H9 (cell line): ENCODE results near the gene EAF1. TPM values are rescaled to one million over a fixed set of nuclear protein-coding genes. Genes with fewer than 3 reads are reported as not detected.

ENCODE experiments used
- DNase-seq: peaks from one replicate; pipeline ENCODE4 v3.0.0-alpha.2; 2017
- H2AFZ ChIP-seq: one replicate; pipeline ENCODE4 v1.6.1; 2013; ENCODE audit warnings: mild to moderate bottlenecking, low read length, control low read depth, moderate library complexity
- H2AK5ac ChIP-seq: 2 replicates; pipeline ENCODE4 v1.6.1; 2013; ENCODE audit warnings: low read length, control low read depth, mixed read lengths; ENCODE audit not compliant: insufficient read length
- H2BK120ac ChIP-seq: one replicate; pipeline ENCODE4 v1.6.1; 2013; ENCODE audit warnings: low read depth, mild to moderate bottlenecking, low read length, control low read depth, inconsistent platforms; ENCODE audit not compliant: poor library complexity, severe bottlenecking
- H2BK12ac ChIP-seq: 2 replicates; pipeline ENCODE4 v1.6.1; 2013; ENCODE audit warnings: low read length, control low read depth, mixed read lengths, low read depth; ENCODE audit not compliant: insufficient read length
- H2BK15ac ChIP-seq: 2 replicates; pipeline ENCODE4 v1.6.1; 2013; ENCODE audit warnings: low read depth, low read length, control low read depth
- H2BK20ac ChIP-seq: one replicate; pipeline ENCODE4 v1.6.1; 2013; ENCODE audit warnings: low read depth, mild to moderate bottlenecking, low read length, control low read depth, inconsistent platforms; ENCODE audit not compliant: poor library complexity, severe bottlenecking
- H2BK5ac ChIP-seq: 2 replicates; pipeline ENCODE4 v1.6.1; 2013; ENCODE audit warnings: low read length, control low read depth, mixed read lengths; ENCODE audit not compliant: insufficient read length
- H3K14ac ChIP-seq: 2 replicates; pipeline ENCODE4 v1.6.1; 2013; ENCODE audit warnings: low read length, control low read depth; ENCODE audit not compliant: insufficient read depth
- H3K18ac ChIP-seq: 2 replicates; pipeline ENCODE4 v1.6.1; 2013; ENCODE audit warnings: low read depth, mild to moderate bottlenecking, mixed read lengths, low read length, control low read depth; ENCODE audit not compliant: insufficient read length
- H3K23ac ChIP-seq: 2 replicates; pipeline ENCODE4 v1.6.1; 2013; ENCODE audit warnings: low read length, control low read depth, mixed read lengths, low read depth; ENCODE audit not compliant: insufficient read length
- H3K23me2 ChIP-seq: 2 replicates; pipeline ENCODE4 v1.6.1; 2013; ENCODE audit warnings: low read depth, mild to moderate bottlenecking, mixed read lengths, low read length, control low read depth; ENCODE audit not compliant: insufficient read length, poor library complexity, severe bottlenecking
- H3K27ac ChIP-seq: 2 replicates; pipeline ENCODE4 v1.5.1; 2013; ENCODE audit warnings: low read length, control low read depth, mixed read lengths, low read depth; ENCODE audit not compliant: insufficient read length
- H3K27me3 ChIP-seq: 2 replicates; pipeline ENCODE4 v1.6.1; 2013; ENCODE audit warnings: low read length, control low read depth, inconsistent platforms; ENCODE audit not compliant: insufficient read depth
- H3K4ac ChIP-seq: 2 replicates; pipeline ENCODE4 v1.6.1; 2013; ENCODE audit warnings: low read depth, mild to moderate bottlenecking, control low read depth, inconsistent platforms, low read length, moderate library complexity
- H3K4me1 ChIP-seq: 2 replicates; pipeline ENCODE4 v1.6.1; 2013; ENCODE audit warnings: low read length, control low read depth, inconsistent platforms; ENCODE audit not compliant: insufficient read depth
- H3K4me2 ChIP-seq: 2 replicates; pipeline ENCODE4 v1.6.1; 2013; ENCODE audit warnings: low read length, control low read depth, mixed read lengths; ENCODE audit not compliant: insufficient read length, insufficient read depth
- H3K56ac ChIP-seq: 2 replicates; pipeline ENCODE4 v1.6.1; 2013; ENCODE audit warnings: low read depth, mild to moderate bottlenecking, mixed read lengths, low read length, control low read depth; ENCODE audit not compliant: insufficient read length
- H3K79me1 ChIP-seq: 2 replicates; pipeline ENCODE4 v1.6.1; 2013; ENCODE audit warnings: low read depth, mild to moderate bottlenecking, moderate library complexity, low read length, control low read depth, inconsistent platforms; ENCODE audit not compliant: insufficient read depth, poor library complexity, severe bottlenecking
- H3K79me2 ChIP-seq: 2 replicates; pipeline ENCODE4 v1.6.1; 2013; ENCODE audit warnings: low read length, control low read depth, inconsistent platforms; ENCODE audit not compliant: insufficient read depth
- H3K9ac ChIP-seq: 2 replicates; pipeline ENCODE4 v1.6.1; 2013; ENCODE audit warnings: low read length, control low read depth, mixed read lengths; ENCODE audit not compliant: insufficient read length; ENCODE audit errors: extremely low read depth
- H3K9me3 ChIP-seq: one replicate; pipeline ENCODE4 v1.6.1; 2013; ENCODE audit warnings: low read depth, low read length, inconsistent platforms; ENCODE audit not compliant: control insufficient read depth
- H3T11ph ChIP-seq: one replicate; pipeline ENCODE4 v1.6.1; 2013; ENCODE audit warnings: mild to moderate bottlenecking, low read length, control low read depth, inconsistent platforms
- H4K20me1 ChIP-seq: one replicate; pipeline ENCODE4 v1.6.1; 2013; ENCODE audit not compliant: control insufficient read depth, insufficient read length, insufficient read depth
- H4K5ac ChIP-seq: 2 replicates; pipeline ENCODE4 v1.6.1; 2013; ENCODE audit warnings: low read depth, mild to moderate bottlenecking, mixed read lengths, low read length, control low read depth; ENCODE audit not compliant: insufficient read length
- H4K8ac ChIP-seq: replicated peaks from 2 replicates; pipeline ENCODE4 v1.6.1; 2013; ENCODE audit warnings: low read length, control low read depth, mixed read lengths, low read depth; ENCODE audit not compliant: insufficient read length
- H4K91ac ChIP-seq: 2 replicates; pipeline ENCODE4 v1.6.1; 2013; ENCODE audit warnings: low read depth, mild to moderate bottlenecking, moderate library complexity, mixed read lengths, low read length, control low read depth; ENCODE audit not compliant: insufficient read length
- H3K27ac Mint-ChIP-seq, 3 experiments: 2 replicates in 2 of 3; 3 replicates in 1 of 3; pipeline ENCODE4 v1.8.0; 2020 to 2021; ENCODE audit warnings: mixed read lengths in 3 of 3, mild to moderate bottlenecking in 1 of 3, moderate library complexity in 1 of 3
- H3K27me3 Mint-ChIP-seq: 2 replicates; pipeline ENCODE4 v1.8.0; 2021; ENCODE audit warnings: low read depth, mild to moderate bottlenecking, moderate library complexity, mixed read lengths
- H3K36me3 Mint-ChIP-seq, 3 experiments: 2 replicates in 2 of 3; 3 replicates in 1 of 3; pipeline ENCODE4 v1.8.0; 2020 to 2021; ENCODE audit warnings: low read depth in 3 of 3, mixed read lengths in 3 of 3; ENCODE audit not compliant: insufficient read depth in 1 of 3
- H3K4me1 Mint-ChIP-seq, 2 experiments: 2 replicates each; pipeline ENCODE4 v1.8.0; 2020; ENCODE audit warnings: mixed read lengths in 2 of 2
- H3K4me3 Mint-ChIP-seq, 2 experiments: 2 replicates in 1 of 2; 3 replicates in 1 of 2; pipeline ENCODE4 v1.8.0; 2020 to 2021; ENCODE audit warnings: mild to moderate bottlenecking in 2 of 2, mixed read lengths in 2 of 2, moderate library complexity in 1 of 2
- H3K9me3 Mint-ChIP-seq, 2 experiments: 2 replicates in 1 of 2; 3 replicates in 1 of 2; pipeline ENCODE4 v1.8.0; 2020; ENCODE audit warnings: mild to moderate bottlenecking in 2 of 2, mixed read lengths in 2 of 2, moderate library complexity in 1 of 2
- WGBS: extraction: QIAGEN DNeasy Blood & Tissue Kit; methylation state at CpG from one replicate; pipeline ENCODE4 v1.1.7; 2013; ENCODE audit warnings: missing lambda C conversion rate, low lambda C conversion rate, mixed read lengths; ENCODE audit not compliant: insufficient read length; ENCODE audit errors: extremely low coverage; 5-methylcytosine and 5-hydroxymethylcytosine counted together
- total RNA-seq: library from RNA; stranded (reverse); gene quantifications from 2 replicates; pipeline ENCODE4 v1.2.1, GENCODE V29; 2021
- TF ChIP-seq, protein P1 (sequence below): fragments of 200-600 bp; sonication (generic); conservative IDR thresholded peaks from 3 replicates; pipeline ENCODE4 v1.8.0; 2021; ENCODE audit warnings: antibody characterized with exemption, mild to moderate bottlenecking

The EAF1 gene
- total RNA-seq, 1 experiment from 2014 or later, result 34.3 TPM

DNA sequence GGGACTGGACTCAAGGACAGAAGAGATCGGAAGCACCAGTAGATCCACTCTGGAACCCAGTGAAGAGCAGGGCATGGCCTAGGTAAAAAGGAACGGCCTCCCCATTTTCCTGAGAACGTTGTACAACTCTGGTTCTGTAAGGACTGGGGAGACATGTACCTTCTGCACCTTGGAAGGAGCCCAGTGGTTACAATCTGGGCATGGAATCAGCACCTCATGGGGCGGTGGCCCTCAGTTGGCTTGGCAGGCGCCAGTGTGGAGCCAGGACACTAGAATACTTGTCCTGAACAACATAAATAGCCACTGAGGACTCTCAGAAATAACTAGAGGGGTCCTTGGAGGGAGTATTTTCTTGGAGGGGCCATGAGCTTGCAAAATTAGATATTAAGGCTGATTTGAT lies 25.6 kb downstream of the EAF1 start:
- H3K27ac Mint-ChIP-seq, result peak overlapping the region in 1 of 3 experiments; percentile 40; a peak in 1 of 7 replicates
- H4K5ac ChIP-seq, result no peak overlapping the region
- H3K79me2 ChIP-seq, result no peaks in the 10 kb centered on the region
- H3K9me3 ChIP-seq, result no peaks in the 10 kb centered on the region
- H3K79me1 ChIP-seq, result no peaks in the 10 kb centered on the region
- no peak overlapping the region for H3K18ac ChIP-seq
- no peak overlapping the region for H3K14ac ChIP-seq
- H3K27me3 Mint-ChIP-seq, result no peaks in the 10 kb centered on the region; the same call in 1 of the 2 replicates
- H2BK15ac ChIP-seq, result no peak overlapping the region
- TF ChIP-seq, protein P1, sequence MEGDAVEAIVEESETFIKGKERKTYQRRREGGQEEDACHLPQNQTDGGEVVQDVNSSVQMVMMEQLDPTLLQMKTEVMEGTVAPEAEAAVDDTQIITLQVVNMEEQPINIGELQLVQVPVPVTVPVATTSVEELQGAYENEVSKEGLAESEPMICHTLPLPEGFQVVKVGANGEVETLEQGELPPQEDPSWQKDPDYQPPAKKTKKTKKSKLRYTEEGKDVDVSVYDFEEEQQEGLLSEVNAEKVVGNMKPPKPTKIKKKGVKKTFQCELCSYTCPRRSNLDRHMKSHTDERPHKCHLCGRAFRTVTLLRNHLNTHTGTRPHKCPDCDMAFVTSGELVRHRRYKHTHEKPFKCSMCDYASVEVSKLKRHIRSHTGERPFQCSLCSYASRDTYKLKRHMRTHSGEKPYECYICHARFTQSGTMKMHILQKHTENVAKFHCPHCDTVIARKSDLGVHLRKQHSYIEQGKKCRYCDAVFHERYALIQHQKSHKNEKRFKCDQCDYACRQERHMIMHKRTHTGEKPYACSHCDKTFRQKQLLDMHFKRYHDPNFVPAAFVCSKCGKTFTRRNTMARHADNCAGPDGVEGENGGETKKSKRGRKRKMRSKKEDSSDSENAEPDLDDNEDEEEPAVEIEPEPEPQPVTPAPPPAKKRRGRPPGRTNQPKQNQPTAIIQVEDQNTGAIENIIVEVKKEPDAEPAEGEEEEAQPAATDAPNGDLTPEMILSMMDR, result no peak
- no peak overlapping the region for H2BK12ac ChIP-seq
- H4K8ac ChIP-seq, result no peak overlapping the region
- no peaks in the 10 kb centered on the region for H3K4me1 ChIP-seq
- H3K9ac ChIP-seq, result no peak overlapping the region
- WGBS, result no CpG with 5 or more reads among the region's 5 CpGs
- DNase-seq, result no peak
- no peak overlapping the region for H3K4me3 Mint-ChIP-seq
- no peaks in the 10 kb centered on the region for H3K36me3 Mint-ChIP-seq
- H3T11ph ChIP-seq, result no peak overlapping the region
- no peaks in the 10 kb centered on the region for H3K27me3 ChIP-seq
- H3K4me2 ChIP-seq, result no peak overlapping the region
- no peak overlapping the region for H3K23ac ChIP-seq
- H3K4ac ChIP-seq, result no peak overlapping the region
- no peaks in the 10 kb centered on the region for H3K23me2 ChIP-seq
- no peak overlapping the region for H3K56ac ChIP-seq
- H3K27ac ChIP-seq, result no peak overlapping the region
- no peak overlapping the region for H2BK20ac ChIP-seq
- no peak overlapping the region for H2AK5ac ChIP-seq
- H3K9me3 Mint-ChIP-seq, result no peaks in the 10 kb centered on the region
- H4K91ac ChIP-seq, result no peak overlapping the region
- no peaks in the 10 kb centered on the region for H4K20me1 ChIP-seq
- H2AFZ ChIP-seq, result no peak overlapping the region
- peaks cover 3% of the 10 kb centered on the region in 2 experiments; a peak in 1 of 4 replicates for H3K4me1 Mint-ChIP-seq
- H2BK5ac ChIP-seq, result no peak overlapping the region
- H2BK120ac ChIP-seq, result no peak overlapping the region
